Smooth muscle cell (in vitro differentiated cells): ENCODE data around the gene VPS52. TPM values are rescaled to one million over a fixed set of nuclear protein-coding genes. Genes with fewer than 3 reads are reported as not detected.

Experiments
- DNase-seq: peaks from one replicate; lab custom pipeline; 2025; ENCODE audit not compliant: unreplicated experiment; lab: John Stamatoyannopoulos, UW
- H2AFZ ChIP-seq: fragments of 200-600 bp; sonication (generic); 2 replicates; pipeline ENCODE4 v1.6.0; 2016; ENCODE audit warnings: antibody characterized with exemption, low read depth, mild to moderate bottlenecking
- H3F3A ChIP-seq: fragments of 200-600 bp; sonication (generic); 2 replicates; pipeline ENCODE4 v1.6.0; 2017; ENCODE audit warnings: antibody characterized with exemption, low read depth
- H3K27ac ChIP-seq: fragments of 200-600 bp; sonication (generic); 2 replicates; pipeline ENCODE4 v1.5.1; 2016; ENCODE audit warnings: low read depth, mild to moderate bottlenecking
- H3K27me3 ChIP-seq: fragments of 200-600 bp; sonication (generic); 2 replicates; pipeline ENCODE4 v1.6.1; 2016; ENCODE audit warnings: low read depth, mild to moderate bottlenecking
- H3K36me3 ChIP-seq: fragments of 200-600 bp; sonication (generic); 2 replicates; pipeline ENCODE4 v1.5.1; 2016; ENCODE audit warnings: low read depth
- H3K4me1 ChIP-seq: fragments of 200-600 bp; sonication (generic); 2 replicates; pipeline ENCODE4 v1.5.1; 2016; ENCODE audit warnings: low read depth
- H3K4me2 ChIP-seq: fragments of 200-600 bp; sonication (generic); 2 replicates; pipeline ENCODE4 v1.6.0; 2016; ENCODE audit warnings: mild to moderate bottlenecking
- H3K4me3 ChIP-seq: fragments of 200-600 bp; sonication (generic); 2 replicates; pipeline ENCODE4 v1.5.1; 2016; ENCODE audit warnings: mild to moderate bottlenecking
- H3K79me2 ChIP-seq: fragments of 200-600 bp; sonication (generic); 2 replicates; pipeline ENCODE4 v1.6.0; 2016; ENCODE audit warnings: low read depth, mild to moderate bottlenecking
- H3K9ac ChIP-seq: fragments of 200-600 bp; sonication (generic); 2 replicates; pipeline ENCODE4 v1.6.0; 2016; ENCODE audit warnings: low read depth
- H3K9me3 ChIP-seq: fragments of 200-600 bp; sonication (generic); replicated peaks from 2 replicates; pipeline ENCODE4 v1.5.1; 2016; ENCODE audit warnings: low read depth
- H4K20me1 ChIP-seq: fragments of 200-600 bp; sonication (generic); 2 replicates; pipeline ENCODE4 v1.6.0; 2016; ENCODE audit warnings: low read depth
- WGBS: methylation state at CpG from one replicate; pipeline ENCODE4 v1.1.7; 2016; ENCODE audit warnings: low lambda C conversion rate; 5-methylcytosine and 5-hydroxymethylcytosine counted together
- polyA plus RNA-seq: library from polyadenylated mRNA; unstranded; fragments of >200 nt; fragmentation: Nextera tagmentation; extraction: Ambion mirVana; gene quantifications from 2 replicates; pipeline ENCODE4 v1.2.1, GENCODE V29; 2016
- total RNA-seq: library from RNA; depleted of rRNA; stranded (reverse); fragments of >200 nt; gene quantifications from 2 replicates; pipeline ENCODE4 v1.2.3, GENCODE V29; 2014
- TF ChIP-seq, protein P1 (sequence below): fragments of 200-600 bp; sonication (generic); IDR thresholded peaks from 2 replicates; pipeline ENCODE4 v1.5.1; 2017; ENCODE audit warnings: borderline replicate concordance, mild to moderate bottlenecking, antibody characterized with exemption; ENCODE audit not compliant: insufficient read depth, poor library complexity, severe bottlenecking

The VPS52 gene
- total and polyA plus RNA-seq, 2 experiments from 2014 or later: 22.6 to 34.7 TPM

GRCh38 chr6:33316603-33317418 lies 45.1 kb upstream of the VPS52 start:
- no peak for DNase-seq
- no peak overlapping the region for H3K9ac ChIP-seq
- H4K20me1 ChIP-seq: peaks cover 18% of the 10 kb centered on the region
- WGBS: 81% methylated on average over 18 of the region's 19 CpGs
- H3K4me3 ChIP-seq: peak overlapping the region; percentile 93
- peaks cover 36% of the 10 kb centered on the region for H3K4me1 ChIP-seq
- TF ChIP-seq, protein P1, sequence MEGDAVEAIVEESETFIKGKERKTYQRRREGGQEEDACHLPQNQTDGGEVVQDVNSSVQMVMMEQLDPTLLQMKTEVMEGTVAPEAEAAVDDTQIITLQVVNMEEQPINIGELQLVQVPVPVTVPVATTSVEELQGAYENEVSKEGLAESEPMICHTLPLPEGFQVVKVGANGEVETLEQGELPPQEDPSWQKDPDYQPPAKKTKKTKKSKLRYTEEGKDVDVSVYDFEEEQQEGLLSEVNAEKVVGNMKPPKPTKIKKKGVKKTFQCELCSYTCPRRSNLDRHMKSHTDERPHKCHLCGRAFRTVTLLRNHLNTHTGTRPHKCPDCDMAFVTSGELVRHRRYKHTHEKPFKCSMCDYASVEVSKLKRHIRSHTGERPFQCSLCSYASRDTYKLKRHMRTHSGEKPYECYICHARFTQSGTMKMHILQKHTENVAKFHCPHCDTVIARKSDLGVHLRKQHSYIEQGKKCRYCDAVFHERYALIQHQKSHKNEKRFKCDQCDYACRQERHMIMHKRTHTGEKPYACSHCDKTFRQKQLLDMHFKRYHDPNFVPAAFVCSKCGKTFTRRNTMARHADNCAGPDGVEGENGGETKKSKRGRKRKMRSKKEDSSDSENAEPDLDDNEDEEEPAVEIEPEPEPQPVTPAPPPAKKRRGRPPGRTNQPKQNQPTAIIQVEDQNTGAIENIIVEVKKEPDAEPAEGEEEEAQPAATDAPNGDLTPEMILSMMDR: no peak
- H3K79me2 ChIP-seq: peaks cover 29% of the 10 kb centered on the region
- H2AFZ ChIP-seq: no peak overlapping the region
- no peaks in the 10 kb centered on the region for H3K9me3 ChIP-seq
- peaks cover 37% of the 10 kb centered on the region for H3F3A ChIP-seq
- H3K27ac ChIP-seq: peak overlapping the region; percentile 97
- H3K36me3 ChIP-seq: no peaks in the 10 kb centered on the region
- peak overlapping the region; percentile 62 for H3K4me2 ChIP-seq
- no peaks in the 10 kb centered on the region for H3K27me3 ChIP-seq

DNA sequence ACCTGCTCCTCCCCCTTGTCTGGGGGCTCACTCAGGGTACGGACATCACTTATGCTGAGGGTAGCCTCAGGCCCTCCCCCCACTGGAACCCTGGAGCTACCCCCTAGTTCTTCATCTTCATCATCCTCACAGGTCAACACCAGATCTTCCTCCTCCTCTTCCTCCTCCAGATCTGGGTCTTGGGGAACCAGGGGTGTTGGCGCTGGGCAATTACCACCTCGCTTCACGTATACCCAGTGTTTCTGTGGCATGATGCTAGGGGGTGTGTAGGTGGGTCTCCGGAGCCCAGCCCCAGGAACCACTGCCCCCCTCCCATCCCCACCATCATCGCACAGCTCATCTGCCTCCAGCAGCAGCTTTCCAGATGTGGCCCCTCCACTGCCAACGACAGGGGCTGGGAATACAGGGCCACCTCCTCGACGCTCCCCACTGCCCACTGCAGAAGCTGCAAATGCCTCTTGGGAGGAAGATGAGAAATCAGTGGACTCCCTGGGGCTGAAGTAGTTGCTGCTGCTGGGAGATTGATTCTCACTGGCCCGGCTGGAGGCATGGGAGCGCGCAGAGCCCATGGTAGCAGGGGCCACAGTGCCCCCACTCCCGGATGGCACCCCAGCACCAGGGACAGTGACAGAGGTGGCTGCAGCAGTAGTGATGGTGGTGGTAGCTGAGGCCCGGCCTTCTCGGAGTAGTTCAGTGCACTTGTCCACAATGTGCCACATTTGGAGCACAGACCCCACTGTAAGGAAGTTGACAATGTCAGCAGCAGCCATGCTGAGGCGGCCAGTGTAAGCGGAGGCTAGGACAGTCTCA lies 44.3 kb upstream of the VPS52 start:
- H3K4me1 ChIP-seq: peaks cover 31% of the 10 kb centered on the region

DNA sequence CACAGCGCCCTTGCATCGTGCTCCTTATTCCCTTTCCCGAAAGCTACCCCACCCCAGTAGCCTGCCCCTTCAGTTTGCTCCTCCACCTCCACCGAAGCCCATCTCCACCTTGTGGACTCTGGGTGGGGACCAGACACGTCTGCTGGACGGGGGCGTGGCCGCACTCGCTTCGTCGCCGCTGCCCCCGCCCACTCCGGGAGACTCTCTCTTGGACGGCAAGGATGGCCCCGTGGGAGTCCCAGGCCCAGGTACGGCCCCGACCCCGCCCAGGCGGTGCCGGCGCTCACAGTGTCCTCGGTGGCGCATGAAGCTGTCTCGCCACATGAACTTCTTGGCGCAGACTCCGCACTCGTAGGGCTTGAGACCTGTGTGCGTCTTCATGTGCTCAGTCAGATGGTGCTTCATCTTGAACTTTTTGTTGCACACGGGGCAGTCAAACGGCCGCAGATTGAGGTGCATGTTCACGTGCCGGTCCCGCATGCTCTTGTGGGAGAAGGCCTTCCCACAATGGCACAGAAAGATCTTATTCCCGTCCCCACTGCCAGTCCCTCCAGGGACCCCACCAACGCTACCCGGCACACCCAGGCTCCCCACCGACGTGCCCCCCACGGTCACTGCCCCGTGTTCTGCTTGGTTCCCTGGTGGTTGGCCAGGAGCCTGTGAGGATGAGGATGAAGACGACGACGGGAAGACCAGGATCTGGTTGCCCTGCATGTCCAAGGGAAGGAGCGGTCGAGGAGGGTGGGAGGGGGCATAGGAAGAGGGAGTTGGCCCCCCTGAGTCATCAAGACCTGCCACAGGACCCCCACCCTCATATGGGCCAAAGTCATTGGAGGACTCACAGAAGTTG lies 43.5 kb upstream of the VPS52 start:
- no peaks in the 10 kb centered on the region for H3K36me3 ChIP-seq
- H3K27ac ChIP-seq: peak overlapping the region; percentile 96
- no peak overlapping the region for H2AFZ ChIP-seq
- H3K4me3 ChIP-seq: peak overlapping the region; percentile 71
- peak overlapping the region; percentile 98 for H3K4me2 ChIP-seq
- TF ChIP-seq, protein P1: no peak
- peak overlapping the region; percentile 88 for H3K9ac ChIP-seq
- no peak for DNase-seq
- H3K27me3 ChIP-seq: no peaks in the 10 kb centered on the region
- H3F3A ChIP-seq: peaks cover 27% of the 10 kb centered on the region
- H3K4me1 ChIP-seq: peaks cover 23% of the 10 kb centered on the region
- peaks cover 33% of the 10 kb centered on the region for H4K20me1 ChIP-seq
- 47% methylated on average over 47 of the region's 47 CpGs for WGBS
- peaks cover 38% of the 10 kb centered on the region for H3K79me2 ChIP-seq
- H3K9me3 ChIP-seq: no peaks in the 10 kb centered on the region

More for the DNA sequence above, 44.3 kb upstream of the VPS52 start:
- no peak overlapping the region for H2AFZ ChIP-seq
- no peak overlapping the region for H3K4me2 ChIP-seq
- no peaks in the 10 kb centered on the region for H3K36me3 ChIP-seq
- no peaks in the 10 kb centered on the region for H3K9me3 ChIP-seq
- H3K79me2 ChIP-seq: peaks cover 30% of the 10 kb centered on the region
- H3K4me3 ChIP-seq: no peak overlapping the region
- no peak overlapping the region for H3K9ac ChIP-seq
- H3K27me3 ChIP-seq: no peaks in the 10 kb centered on the region
- TF ChIP-seq, protein P1: no peak
- H4K20me1 ChIP-seq: peaks cover 25% of the 10 kb centered on the region
- peaks cover 34% of the 10 kb centered on the region for H3F3A ChIP-seq
- WGBS: 97% methylated on average over 17 of the region's 17 CpGs
- H3K27ac ChIP-seq: no peak overlapping the region
- DNase-seq: no peak
